Activated gamma-delta T cell treated with Interleukin-2 at 50 U/mL for 16 hours (primary cell): ENCODE data around the gene NRGN.

Experiments used
- DNase-seq: peaks from one replicate; pipeline ENCODE4 v3.0.0-alpha.2; 2020

NRGN gene

GRCh38 chr11:124739479-124740276 is at the start of gene NRGN:
Gene NRGN (plus strand): TSS chr11:124739942. CDS start chr11:124740085, 143 bp downstream.
- peak; percentile 75 for DNase-seq

- no peak for DNase-seq
Measured at GRCh38 chr11:124693142-124693541, 46.6 kb upstream of the NRGN start.

- no peak for DNase-seq
Measured at GRCh38 chr11:124699547-124699946, 40.2 kb upstream of the NRGN start.

- DNase-seq: no peak
Measured at GRCh38 chr11:124700028-124700427, 39.7 kb upstream of the NRGN start.

- no peak for DNase-seq
Measured at GRCh38 chr11:124707829-124708228, 31.9 kb upstream of the NRGN start.

- no peak for DNase-seq
Measured at GRCh38 chr11:124712392-124712791, 27.4 kb upstream of the NRGN start.

- no peak for DNase-seq
Measured at GRCh38 chr11:124716591-124716990, 23.2 kb upstream of the NRGN start.

- no peak for DNase-seq
Measured at GRCh38 chr11:124717421-124717785, 22.3 kb upstream of the NRGN start.

GRCh38 chr11:124717786-124718651 is 21.7 kb upstream of the NRGN start:
- DNase-seq: peak; percentile 6

- no peak for DNase-seq
Measured at GRCh38 chr11:124718801-124719200, 20.9 kb upstream of the NRGN start.

- no peak for DNase-seq
Measured at GRCh38 chr11:124719534-124719933, 20.2 kb upstream of the NRGN start.

GRCh38 chr11:124722176-124722575 is 17.6 kb upstream of the NRGN start:
- DNase-seq: no peak

GRCh38 chr11:124724979-124725718 is 14.6 kb upstream of the NRGN start:
- no peak for DNase-seq

GRCh38 chr11:124725719-124726105 is 14.0 kb upstream of the NRGN start:
- DNase-seq: no peak

- DNase-seq: no peak
Measured at GRCh38 chr11:124727474-124727873, 12.3 kb upstream of the NRGN start.

- DNase-seq: no peak
Measured at GRCh38 chr11:124728134-124728533, 11.6 kb upstream of the NRGN start.

GRCh38 chr11:124729571-124729970 is 10.2 kb upstream of the NRGN start:
- no peak for DNase-seq

- no peak for DNase-seq
Measured at GRCh38 chr11:124732230-124732629, 7.5 kb upstream of the NRGN start.

- no peak for DNase-seq
Measured at GRCh38 chr11:124736736-124737135, 3.0 kb upstream of the NRGN start.

- no peak for DNase-seq
Measured at GRCh38 chr11:124737638-124738305, 2.0 kb upstream of the NRGN start.

GRCh38 chr11:124738713-124739478 is 846 bp upstream of the NRGN start:
- no peak for DNase-seq

- DNase-seq: peak; percentile 46
Measured at GRCh38 chr11:124740277-124740882, 638 bp downstream of the NRGN start.
